OCI-LY3 (cell line): ENCODE results near the gene CORO2B.

Source experiments
- EZH2phosphoT487 ChIP-seq: fragments of 200-600 bp; shearing (Covaris generic); IDR thresholded peaks from 2 replicates; pipeline ENCODE4 v1.6.1; 2018; ENCODE audit warnings: antibody characterized with exemption, mixed run types, low read depth
- TF ChIP-seq, protein P1 (sequence below): fragments of 200-600, 300-600 bp; sonication (generic); IDR thresholded peaks from 2 replicates; pipeline ENCODE4 v1.5.1; 2014; ENCODE audit warnings: antibody characterized with exemption, low read length, low read depth

DNA sequence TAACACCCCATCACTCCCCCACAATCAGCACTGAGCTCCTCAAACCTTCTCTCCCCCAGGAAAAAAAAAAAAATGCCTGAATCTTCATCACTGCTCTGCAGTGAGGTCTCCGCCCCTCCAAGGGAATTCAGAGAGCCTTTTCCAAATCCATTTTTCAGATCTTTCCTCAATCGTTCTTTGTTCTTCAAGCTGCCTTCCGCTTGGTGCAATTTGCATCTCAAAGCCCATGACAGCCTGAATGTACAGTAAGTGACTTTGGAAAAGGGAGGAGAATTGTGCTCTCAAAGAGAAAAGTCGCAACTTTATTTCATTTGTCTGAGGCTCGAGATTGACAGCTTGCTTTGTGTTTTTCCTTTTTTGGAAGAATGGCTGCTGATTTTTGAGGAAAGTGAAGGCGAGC is 75.0 kb downstream of the CORO2B start:
- TF ChIP-seq, protein P1, sequence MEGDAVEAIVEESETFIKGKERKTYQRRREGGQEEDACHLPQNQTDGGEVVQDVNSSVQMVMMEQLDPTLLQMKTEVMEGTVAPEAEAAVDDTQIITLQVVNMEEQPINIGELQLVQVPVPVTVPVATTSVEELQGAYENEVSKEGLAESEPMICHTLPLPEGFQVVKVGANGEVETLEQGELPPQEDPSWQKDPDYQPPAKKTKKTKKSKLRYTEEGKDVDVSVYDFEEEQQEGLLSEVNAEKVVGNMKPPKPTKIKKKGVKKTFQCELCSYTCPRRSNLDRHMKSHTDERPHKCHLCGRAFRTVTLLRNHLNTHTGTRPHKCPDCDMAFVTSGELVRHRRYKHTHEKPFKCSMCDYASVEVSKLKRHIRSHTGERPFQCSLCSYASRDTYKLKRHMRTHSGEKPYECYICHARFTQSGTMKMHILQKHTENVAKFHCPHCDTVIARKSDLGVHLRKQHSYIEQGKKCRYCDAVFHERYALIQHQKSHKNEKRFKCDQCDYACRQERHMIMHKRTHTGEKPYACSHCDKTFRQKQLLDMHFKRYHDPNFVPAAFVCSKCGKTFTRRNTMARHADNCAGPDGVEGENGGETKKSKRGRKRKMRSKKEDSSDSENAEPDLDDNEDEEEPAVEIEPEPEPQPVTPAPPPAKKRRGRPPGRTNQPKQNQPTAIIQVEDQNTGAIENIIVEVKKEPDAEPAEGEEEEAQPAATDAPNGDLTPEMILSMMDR, result no peak
- no peak for TF ChIP-seq EZH2phosphoT487
